CD4-positive, alpha-beta T cell (primary cell): ENCODE measurements around the gene TP53TG3B. TPM values are rescaled to one million over a fixed set of nuclear protein-coding genes. Genes with fewer than 3 reads are reported as not detected.
"Not testable (repeated sequence)": the region's sequence is repeated elsewhere in the genome, so short reads cannot be mapped to it uniquely, and the experiment has no call there.

ENCODE experiments used
- ATAC-seq: fragments of 200-7000 bp; cut with Tn5 transposase; one replicate; pipeline ENCODE4 v1.10.0; 2022; ENCODE audit warnings: mild to moderate bottlenecking; ENCODE audit not compliant: poor library complexity
- CTCF ChIA-PET: fragments of 350-600 bp; sonication (Branson Sonifier 250); formaldehyde crosslinking; loops from one replicate; lab custom pipeline; 2021; ENCODE audit warnings: antibody characterized with exemption, inconsistent platforms; lab: Charles Lee
- POLR2A ChIA-PET: fragments of 350-600 bp; sonication (Branson Sonifier 250); formaldehyde crosslinking; loops from one replicate; lab custom pipeline; 2021; ENCODE audit warnings: antibody characterized with exemption, inconsistent platforms; lab: Charles Lee
- DNase-seq, 14 experiments: peaks; one replicate each; pipeline ENCODE4 v3.0.0-alpha.2; 2013 to 2020; ENCODE audit warnings: mixed read lengths in 2 of 14
- H3K27ac ChIP-seq, 2 donors: one replicate each; pipeline versions ENCODE4 v1.5.1 to v1.7.0; 2013; ENCODE audit warnings: low read length in 2 of 2, low read depth in 1 of 2, mild to moderate bottlenecking in 1 of 2
- H3K27me3 ChIP-seq, 2 experiments: 1 replicate in 1 of 2; 2 replicates in 1 of 2; pipeline versions ENCODE4 v1.6.1 to v1.7.0; 2013; ENCODE audit warnings: low read length in 2 of 2, control low read depth in 1 of 2, mild to moderate bottlenecking in 1 of 2, moderate library complexity in 1 of 2; ENCODE audit not compliant: insufficient read depth in 2 of 2, control insufficient read depth in 1 of 2
- H3K36me3 ChIP-seq: one replicate; pipeline ENCODE4 v1.6.1; 2013; ENCODE audit warnings: low read length, control low read depth; ENCODE audit not compliant: insufficient read depth
- H3K4me1 ChIP-seq: one replicate; pipeline ENCODE4 v1.6.1; 2013; ENCODE audit warnings: low read length, control low read depth; ENCODE audit not compliant: insufficient read depth
- H3K4me3 ChIP-seq: one replicate; pipeline ENCODE4 v1.5.1; 2013; ENCODE audit warnings: mild to moderate bottlenecking, low read length, moderate library complexity
- H3K9me3 ChIP-seq, 2 experiments: 1 replicate in 1 of 2; 2 replicates in 1 of 2; pipeline versions ENCODE4 v1.6.1 to v1.7.0; 2013; ENCODE audit warnings: low read length in 2 of 2, mild to moderate bottlenecking in 2 of 2, control low read depth in 1 of 2, moderate library complexity in 1 of 2; ENCODE audit not compliant: control insufficient read depth in 1 of 2, insufficient read depth in 1 of 2
- H3K27ac Mint-ChIP-seq: one replicate; pipeline ENCODE4 v1.8.0; 2020; ENCODE audit warnings: mixed read lengths
- H3K27me3 Mint-ChIP-seq: one replicate; pipeline ENCODE4 v1.8.0; 2021; ENCODE audit warnings: mixed read lengths
- H3K36me3 Mint-ChIP-seq: one replicate; pipeline ENCODE4 v1.8.0; 2021; ENCODE audit warnings: low read depth, mixed read lengths
- H3K4me1 Mint-ChIP-seq: one replicate; pipeline ENCODE4 v1.8.0; 2021; ENCODE audit warnings: low read depth, mixed read lengths
- H3K4me3 Mint-ChIP-seq: one replicate; pipeline ENCODE4 v1.8.0; 2020; ENCODE audit warnings: mild to moderate bottlenecking, mixed read lengths
- H3K9me3 Mint-ChIP-seq: one replicate; pipeline ENCODE4 v1.8.0; 2020; ENCODE audit warnings: mixed read lengths
- intact Hi-C, 2 experiments: fragments of 100-400 bp; cut with DNase I in 1 of 2; cut with micrococcal nuclease in 1 of 2; formaldehyde crosslinking; loops; one replicate each; pipeline versions ENCODE4 v1.15.1 to v1.9.0; 2023 to 2025; cut with DNase I, micrococcal nuclease
- polyA plus RNA-seq, 2 donors: library from polyadenylated mRNA; unstranded; fragments of 120-200 nt; gene quantifications; one replicate each; pipeline ENCODE4 v1.2.1, GENCODE V29; 2013
- total RNA-seq, 174 experiments: library from RNA in 2 of 174; stranded (reverse) in 2 of 174; gene quantifications; one replicate each; pipeline ENCODE4 v1.2.3 and lab custom pipeline; 2021 to 2026

The TP53TG3B gene, protein sequence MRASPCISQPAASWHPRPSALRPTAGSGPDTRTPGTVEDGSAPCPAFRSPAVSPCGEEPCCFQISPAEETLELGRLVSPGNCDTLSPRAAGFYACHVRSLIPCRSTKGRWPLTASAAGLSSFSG
- total RNA-seq, result not detected
- polyA plus RNA-seq (2013, experiment 1 of 2), result not detected
- not detected for polyA plus RNA-seq (2013, experiment 2 of 2)
- total RNA-seq (lab: John Stamatoyannopoulos, UW), result 0 reads per million in 172 experiments

DNA sequence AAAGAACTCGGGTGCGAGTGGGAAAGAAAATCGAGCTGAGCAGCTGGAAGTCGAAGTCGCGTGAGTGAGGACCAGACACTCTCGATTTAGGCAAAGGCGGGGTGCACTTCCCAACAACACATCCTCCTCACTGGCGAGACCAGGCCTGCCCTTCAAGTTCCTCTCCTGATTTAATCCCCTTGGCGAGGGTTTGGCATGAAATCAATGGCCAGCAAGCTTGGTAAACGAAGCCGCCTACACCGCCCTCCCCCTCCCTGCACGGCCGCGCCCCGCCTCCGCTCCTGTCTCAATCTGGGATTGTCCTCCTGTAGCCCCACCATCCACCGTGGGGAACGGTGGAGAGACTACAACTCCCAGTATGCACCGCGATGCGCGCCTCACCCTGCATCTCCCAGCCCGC, at the start of gene TP53TG3B:
TP53TG3B (plus strand) TSS at position 301 of the 400 bp plus-strand sequence; CDS start at position 369, 68 bp downstream.
- H3K4me3 Mint-ChIP-seq, H3K27me3 Mint-ChIP-seq, H3K27ac ChIP-seq, H3K4me3 ChIP-seq, H3K4me1 ChIP-seq, intact Hi-C loops, POLR2A ChIA-PET, H3K27ac Mint-ChIP-seq, H3K27me3 ChIP-seq, H3K4me1 Mint-ChIP-seq, H3K9me3 ChIP-seq, H3K36me3 ChIP-seq, ATAC-seq, DNase-seq, H3K9me3 Mint-ChIP-seq, CTCF ChIA-PET, H3K36me3 Mint-ChIP-seq: not testable (repeated sequence)

DNA sequence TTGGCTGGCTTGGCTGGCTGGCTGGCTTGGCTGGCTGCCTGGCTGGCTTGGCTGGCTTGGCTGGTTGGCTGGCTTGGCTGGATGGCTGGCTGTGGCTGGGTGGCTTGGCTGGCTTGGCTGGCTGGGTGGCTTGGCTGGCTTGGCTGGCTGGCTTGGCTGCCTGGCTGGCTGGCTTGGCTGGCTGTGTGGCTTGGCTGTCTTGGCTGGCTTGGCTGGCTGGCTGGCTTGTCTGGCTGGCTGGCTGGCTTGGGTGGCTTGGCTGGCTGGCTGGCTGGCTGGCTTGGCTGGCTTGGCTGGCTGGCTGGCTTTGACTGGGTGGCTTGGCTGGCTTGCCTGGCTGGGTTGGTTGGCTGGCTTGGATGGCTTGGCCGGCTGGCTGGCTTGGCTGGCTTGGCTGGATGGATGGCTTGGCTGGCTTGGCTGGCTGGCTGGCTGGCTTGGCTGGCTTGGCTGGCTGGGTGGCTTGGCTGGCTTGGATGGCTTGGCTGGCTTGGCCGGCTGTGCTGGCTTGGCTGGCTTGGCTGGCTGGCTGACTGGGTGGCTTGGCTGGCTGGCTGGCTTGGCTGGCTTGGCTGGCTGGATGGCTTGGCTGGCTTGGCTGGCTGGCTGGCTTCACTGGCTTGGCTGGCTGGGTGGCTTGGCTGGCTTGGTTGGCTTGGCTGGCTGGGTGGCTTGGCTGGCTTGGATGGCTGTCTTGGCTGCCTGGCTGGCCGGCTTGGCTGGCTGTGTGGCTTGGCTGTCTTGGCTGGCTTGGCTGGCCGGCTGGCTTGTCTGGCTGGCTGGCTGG, 24.2 kb upstream of the TP53TG3B start:
- H3K36me3 Mint-ChIP-seq, H3K36me3 ChIP-seq, H3K27ac ChIP-seq, H3K4me1 Mint-ChIP-seq, H3K27me3 ChIP-seq, intact Hi-C loops, H3K4me3 ChIP-seq, H3K4me1 ChIP-seq, H3K9me3 Mint-ChIP-seq, H3K27me3 Mint-ChIP-seq, H3K27ac Mint-ChIP-seq, POLR2A ChIA-PET, H3K4me3 Mint-ChIP-seq, CTCF ChIA-PET, ATAC-seq: not testable (repeated sequence)
- peaks cover 0 to 39% of the 10 kb centered on the region in 2 experiments for H3K9me3 ChIP-seq
- peak in 11 of 14 experiments; percentile 5 to 53 (median 29) for DNase-seq

DNA sequence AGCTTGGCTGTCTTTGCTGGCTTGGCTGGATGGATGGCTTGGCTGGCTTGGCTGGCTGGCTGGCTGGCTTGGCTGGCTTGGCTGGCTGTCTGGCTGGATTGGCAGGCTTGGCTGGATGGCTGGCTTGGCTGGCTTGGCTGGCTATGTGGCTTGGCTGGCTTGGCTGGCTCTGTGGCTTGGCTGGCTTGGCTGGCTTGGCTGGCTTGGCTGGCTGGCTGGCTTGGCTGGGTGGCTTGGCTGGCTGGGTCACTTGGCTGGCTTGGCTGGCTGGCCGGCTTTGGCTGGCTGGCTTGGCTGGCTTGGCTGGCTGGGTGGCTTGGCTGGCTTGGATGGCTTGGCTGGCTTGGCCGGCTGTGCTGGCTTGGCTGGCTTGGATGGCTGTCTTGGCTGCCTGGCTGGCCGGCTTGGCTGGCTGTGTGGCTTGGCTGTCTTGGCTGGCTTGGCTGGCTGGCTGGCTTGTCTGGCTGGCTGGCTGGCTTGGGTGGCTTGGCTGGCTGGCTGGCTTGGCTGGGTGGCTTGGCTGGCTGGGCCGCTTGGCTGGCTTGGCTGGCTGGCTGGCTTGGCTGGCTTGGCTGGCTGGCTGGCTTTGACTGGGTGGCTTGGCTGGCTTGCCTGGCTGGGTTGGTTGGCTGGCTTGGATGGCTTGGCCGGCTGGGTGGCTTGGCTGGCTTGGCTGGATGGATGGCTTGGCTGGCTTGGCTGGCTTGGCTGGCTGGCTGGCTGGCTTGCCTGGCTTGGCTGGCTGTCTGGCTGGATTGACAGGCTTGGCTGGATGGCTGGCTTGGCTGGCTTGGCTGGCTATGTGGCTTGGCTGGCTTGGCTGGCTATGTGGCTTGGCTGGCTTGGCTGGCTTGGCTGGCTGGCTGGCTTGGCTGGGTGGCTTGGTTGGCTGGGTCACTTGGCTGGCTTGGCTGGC, 22.8 kb upstream of the TP53TG3B start:
- POLR2A ChIA-PET, H3K9me3 Mint-ChIP-seq: not testable (repeated sequence)

DNA sequence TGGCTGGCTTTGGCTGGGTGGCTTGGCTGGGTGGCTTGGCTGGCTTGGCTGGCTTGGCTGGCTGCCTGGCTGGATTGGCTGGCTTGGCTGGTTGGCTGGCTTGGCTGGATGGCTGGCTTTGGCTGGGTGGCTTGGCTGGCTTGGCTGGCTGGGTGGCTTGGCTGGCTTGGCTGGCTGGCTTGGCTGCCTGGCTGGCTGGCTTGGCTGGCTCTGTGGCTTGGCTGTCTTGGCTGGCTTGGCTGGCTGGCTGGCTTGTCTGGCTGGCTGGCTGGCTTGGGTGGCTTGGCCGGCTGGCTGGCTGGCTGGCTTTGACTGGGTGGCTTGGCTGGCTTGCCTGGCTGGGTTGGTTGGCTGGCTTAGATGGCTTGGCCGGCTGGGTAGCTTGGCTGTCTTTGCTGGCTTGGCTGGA, 22.1 kb upstream of the TP53TG3B start:
- peaks cover 0 to 39% of the 10 kb centered on the region in 2 experiments for H3K9me3 ChIP-seq
- CTCF ChIA-PET, H3K27ac Mint-ChIP-seq, H3K4me3 ChIP-seq, ATAC-seq, H3K27me3 Mint-ChIP-seq, H3K27me3 ChIP-seq, H3K36me3 Mint-ChIP-seq, H3K27ac ChIP-seq, H3K4me1 Mint-ChIP-seq, intact Hi-C loops, POLR2A ChIA-PET, H3K36me3 ChIP-seq, H3K4me1 ChIP-seq, H3K4me3 Mint-ChIP-seq, H3K9me3 Mint-ChIP-seq: not testable (repeated sequence)
- DNase-seq, result peak in 8 of 14 experiments; percentile 8 to 26 (median 17)

More for the DNA sequence above, 22.8 kb upstream of the TP53TG3B start:
- H3K27me3 Mint-ChIP-seq, H3K27ac ChIP-seq, CTCF ChIA-PET, H3K27me3 ChIP-seq, H3K4me1 Mint-ChIP-seq, H3K4me3 Mint-ChIP-seq, H3K4me3 ChIP-seq, H3K36me3 Mint-ChIP-seq, H3K4me1 ChIP-seq, ATAC-seq, intact Hi-C loops, H3K36me3 ChIP-seq, H3K27ac Mint-ChIP-seq: not testable (repeated sequence)
- DNase-seq, result peak in 10 of 14 experiments; percentile 1 to 45 (median 26)
- peaks cover 0 to 39% of the 10 kb centered on the region in 2 experiments for H3K9me3 ChIP-seq

DNA sequence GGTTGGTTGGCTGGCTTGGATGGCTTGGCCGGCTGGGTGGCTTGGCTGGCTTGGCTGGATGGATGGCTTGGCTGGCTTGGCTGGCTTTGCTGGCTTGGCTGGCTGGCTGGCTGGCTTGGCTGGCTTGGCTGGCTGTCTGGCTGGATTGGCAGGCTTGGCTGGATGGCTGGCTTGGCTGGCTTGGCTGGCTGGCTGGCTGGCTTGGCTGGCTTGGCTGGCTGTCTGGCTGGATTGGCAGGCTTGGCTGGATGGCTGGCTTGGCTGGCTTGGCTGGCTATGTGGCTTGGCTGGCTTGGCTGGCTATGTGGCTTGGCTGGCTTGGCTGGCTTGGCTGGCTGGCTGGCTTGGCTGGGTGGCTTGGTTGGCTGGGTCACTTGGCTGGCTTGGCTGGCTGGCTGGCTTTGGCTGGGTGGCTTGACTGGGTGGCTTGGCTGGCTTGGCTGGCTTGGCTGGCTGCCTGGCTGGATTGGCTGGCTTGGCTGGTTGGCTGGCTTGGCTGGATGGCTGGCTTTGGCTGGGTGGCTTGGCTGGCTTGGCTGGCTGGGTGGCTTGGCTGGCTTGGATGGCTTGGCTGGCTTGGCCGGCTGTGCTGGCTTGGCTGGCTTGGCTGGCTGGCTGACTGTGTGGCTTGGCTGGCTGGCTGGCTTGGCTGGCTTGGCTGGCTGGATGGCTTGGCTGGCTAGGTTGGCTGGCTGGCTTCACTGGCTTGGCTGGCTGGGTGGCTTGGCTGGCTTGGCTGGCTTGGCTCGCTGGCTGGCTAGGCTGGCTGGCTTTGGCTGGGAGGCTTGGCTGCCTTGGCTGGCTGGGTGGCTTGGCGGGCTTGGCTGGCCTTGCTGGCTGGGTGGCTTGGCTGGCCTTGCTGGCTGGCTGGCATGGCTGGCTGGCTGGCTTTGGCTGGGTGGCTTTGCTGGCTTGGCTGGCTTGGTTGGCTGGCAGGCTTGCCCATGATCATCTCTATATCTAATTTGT, 21.3 kb upstream of the TP53TG3B start:
- intact Hi-C loops, H3K4me3 Mint-ChIP-seq, ATAC-seq, H3K4me1 Mint-ChIP-seq, H3K9me3 Mint-ChIP-seq, H3K27ac Mint-ChIP-seq, H3K27me3 ChIP-seq, CTCF ChIA-PET, H3K36me3 Mint-ChIP-seq, H3K36me3 ChIP-seq, H3K27ac ChIP-seq, H3K4me3 ChIP-seq, H3K4me1 ChIP-seq, H3K27me3 Mint-ChIP-seq, POLR2A ChIA-PET: not testable (repeated sequence)
- peak in 11 of 14 experiments; percentile 2 to 53 (median 34) for DNase-seq
- H3K9me3 ChIP-seq, result peaks cover 0 to 39% of the 10 kb centered on the region in 2 experiments
